Kidney epithelial cell (primary cell): ENCODE measurements around the gene RGS7. TPM values are rescaled to one million over a fixed set of nuclear protein-coding genes. Genes with fewer than 3 reads are reported as not detected.

ENCODE experiments used
- DNase-seq: peaks from one replicate; pipeline ENCODE4 v3.0.0-alpha.2; 2010; ENCODE audit warnings: low read depth
- H3K27me3 ChIP-seq: 2 replicates; pipeline ENCODE4 v1.6.0; 2011; ENCODE audit warnings: low read length; ENCODE audit not compliant: control insufficient read depth, insufficient read depth
- H3K36me3 ChIP-seq: 2 replicates; pipeline ENCODE4 v1.5.1; 2011; ENCODE audit warnings: low read length; ENCODE audit not compliant: control insufficient read depth, insufficient read depth
- H3K4me3 ChIP-seq: 2 replicates; pipeline ENCODE4 v1.5.1; 2011; ENCODE audit warnings: low read depth, mild to moderate bottlenecking, control low read depth, low read length
- CTCF ChIP-seq: IDR thresholded peaks from 2 replicates; pipeline ENCODE4 v1.5.1; 2011; ENCODE audit warnings: mild to moderate bottlenecking, moderate library complexity, low read length, control low read depth, inconsistent platforms; ENCODE audit not compliant: insufficient read depth, poor library complexity, severe bottlenecking
- total RNA-seq: library from RNA; depleted of rRNA; stranded (reverse); fragments of >200 nt; gene quantifications from 2 replicates; pipeline ENCODE4 v1.2.3, GENCODE V29; 2015

RGS7 gene
- total RNA-seq, 1 donor from 2014 or later, result 1.5 TPM

- no peak overlapping the region for H3K4me3 ChIP-seq
- DNase-seq, result no peak
- no peak for TF ChIP-seq CTCF
- no peaks in the 10 kb centered on the region for H3K27me3 ChIP-seq
- no peaks in the 10 kb centered on the region for H3K36me3 ChIP-seq
Measured at GRCh38 chr1:241114699-241115233, 242.2 kb downstream of the RGS7 start.

- Histone ChIP-seq H3K4me3 (no peak overlapping the region), H3K36me3 (no peaks in the 10 kb centered on the region), H3K27me3 (no peaks in the 10 kb centered on the region)
- no peak for TF ChIP-seq CTCF
- DNase-seq, result no peak
Measured at GRCh38 chr1:241113557-241113956, 243.4 kb downstream of the RGS7 start.

- H3K4me3 ChIP-seq, result no peak overlapping the region
- no peak for DNase-seq
- no peaks in the 10 kb centered on the region for H3K27me3 ChIP-seq
- no peaks in the 10 kb centered on the region for H3K36me3 ChIP-seq
- TF ChIP-seq CTCF, result no peak
Measured at GRCh38 chr1:241109039-241109438, 248.0 kb downstream of the RGS7 start.

- H3K36me3 ChIP-seq, result no peaks in the 10 kb centered on the region
- H3K27me3 ChIP-seq, result no peaks in the 10 kb centered on the region
- DNase-seq, result no peak
- TF ChIP-seq CTCF, result no peak
- no peak overlapping the region for H3K4me3 ChIP-seq
Measured at GRCh38 chr1:241105147-241105546, 251.9 kb downstream of the RGS7 start.

GRCh38 chr1:241102664-241103063 lies 254.3 kb downstream of the RGS7 start:
- Histone ChIP-seq H3K27me3 (no peaks in the 10 kb centered on the region), H3K4me3 (no peak overlapping the region), H3K36me3 (no peaks in the 10 kb centered on the region)
- no peak for DNase-seq
- no peak for TF ChIP-seq CTCF

- TF ChIP-seq CTCF, result no peak
- Histone ChIP-seq H3K27me3 (no peaks in the 10 kb centered on the region), H3K4me3 (no peak overlapping the region), H3K36me3 (no peaks in the 10 kb centered on the region)
- no peak for DNase-seq
Measured at GRCh38 chr1:241101622-241102021, 255.4 kb downstream of the RGS7 start.
